Breast epithelium (tissue), 3 donors: Measurements from ENCODE around the gene PRDM7.

ENCODE experiments used
- CTCF ChIP-seq, 3 donors: fragments of 450-650 bp; IDR thresholded peaks; one replicate each; pipeline ENCODE4 v1.5.1; 2016 to 2017; ENCODE audit warnings: antibody characterized with exemption in 3 of 3, mild to moderate bottlenecking in 3 of 3, moderate library complexity in 3 of 3
- POLR2A ChIP-seq: fragments of 450-650 bp; IDR thresholded peaks from one replicate; pipeline ENCODE4 v1.6.1; 2016; ENCODE audit warnings: antibody characterized with exemption, mild to moderate bottlenecking, moderate library complexity
- POLR2AphosphoS5 ChIP-seq, 3 donors: sonication (generic); formaldehyde crosslinking; IDR thresholded peaks; one replicate each; pipeline ENCODE4 v1.6.1; 2017; ENCODE audit warnings: antibody characterized with exemption in 3 of 3

- no peak for TF ChIP-seq CTCF (IDR thresholded peaks at IDR 0.05)
- TF ChIP-seq POLR2A = no peak
- no peak for TF ChIP-seq POLR2AphosphoS5 (IDR thresholded peaks at IDR 0.05)
Observed at GRCh38 chr16:90031186-90031930, 45.8 kb downstream of the PRDM7 start.
